ENCODE measurements around the gene CDH12. TPM values are rescaled to one million over a fixed set of nuclear protein-coding genes. Genes with fewer than 3 reads are reported as not detected.
"Not testable (repeated sequence)": the region's sequence is repeated elsewhere in the genome, so short reads cannot be mapped to it uniquely, and the experiment has no call there.

The CDH12 gene
- total RNA-seq, 2 donors from 2014 or later: not detected

- Mint-ChIP-seq H3K27ac (no peak overlapping the region), H3K27me3 (no peaks in the 10 kb centered on the region), H3K4me3 (no peak overlapping the region), H3K9me3 (peaks cover 25% of the 10 kb centered on the region), H3K36me3 (ENCODE audit: low read depth) (no peaks in the 10 kb centered on the region), H3K4me1 (no peaks in the 10 kb centered on the region)
- ATAC-seq (replicated peaks): no peak
These were observed 789.4 kb downstream of the CDH12 start for GRCh38 chr5:22063717-22064116.

GRCh38 chr5:22058620-22059019 is 794.5 kb downstream of the CDH12 start:
- Mint-ChIP-seq H3K4me1 (no peaks in the 10 kb centered on the region), H3K4me3 (no peak overlapping the region), H3K27me3 (no peaks in the 10 kb centered on the region), H3K36me3 (ENCODE audit: low read depth) (no peaks in the 10 kb centered on the region), H3K9me3 (peaks cover 7% of the 10 kb centered on the region), H3K27ac (no peak overlapping the region)
- ATAC-seq (replicated peaks): no peak

- H3K27me3 Mint-ChIP-seq: no peaks in the 10 kb centered on the region
- no peaks in the 10 kb centered on the region for H3K36me3 Mint-ChIP-seq (ENCODE audit: low read depth)
- no peak overlapping the region for H3K27ac Mint-ChIP-seq
- H3K9me3 Mint-ChIP-seq: peaks cover 3% of the 10 kb centered on the region
- no peak for ATAC-seq (replicated peaks)
- H3K4me1 Mint-ChIP-seq: no peaks in the 10 kb centered on the region
- no peak overlapping the region for H3K4me3 Mint-ChIP-seq
These were observed 796.1 kb downstream of the CDH12 start for GRCh38 chr5:22057012-22057411.

- peaks cover under 1% of the 10 kb centered on the region for H3K9me3 Mint-ChIP-seq
- no peak overlapping the region for H3K4me3 Mint-ChIP-seq
- H3K4me1 Mint-ChIP-seq: no peaks in the 10 kb centered on the region
- no peak for ATAC-seq (replicated peaks)
- H3K27ac Mint-ChIP-seq: no peak overlapping the region
- H3K36me3 Mint-ChIP-seq (ENCODE audit: low read depth): no peaks in the 10 kb centered on the region
- no peaks in the 10 kb centered on the region for H3K27me3 Mint-ChIP-seq
These were observed 796.5 kb downstream of the CDH12 start for GRCh38 chr5:22056601-22057000.

- H3K36me3 Mint-ChIP-seq (ENCODE audit: low read depth): no peaks in the 10 kb centered on the region
- H3K4me3 Mint-ChIP-seq: no peak overlapping the region
- H3K27me3 Mint-ChIP-seq: no peaks in the 10 kb centered on the region
- peaks cover 4% of the 10 kb centered on the region for H3K9me3 Mint-ChIP-seq
- no peaks in the 10 kb centered on the region for H3K4me1 Mint-ChIP-seq
- no peak for ATAC-seq (replicated peaks)
- H3K27ac Mint-ChIP-seq: no peak overlapping the region
These were observed 799.9 kb downstream of the CDH12 start for GRCh38 chr5:22053195-22053594.

GRCh38 chr5:22051881-22052280 is 801.3 kb downstream of the CDH12 start:
- Mint-ChIP-seq H3K27me3 (no peaks in the 10 kb centered on the region), H3K9me3 (peaks cover 13% of the 10 kb centered on the region), H3K4me3 (no peak overlapping the region), H3K36me3 (ENCODE audit: low read depth) (no peaks in the 10 kb centered on the region), H3K4me1 (no peaks in the 10 kb centered on the region), H3K27ac (no peak overlapping the region)
- ATAC-seq (replicated peaks): no peak

- peaks cover 13% of the 10 kb centered on the region for H3K9me3 Mint-ChIP-seq
- no peak for ATAC-seq (replicated peaks)
- no peak overlapping the region for H3K27ac Mint-ChIP-seq
- H3K4me1 Mint-ChIP-seq: no peaks in the 10 kb centered on the region
- H3K27me3 Mint-ChIP-seq: no peaks in the 10 kb centered on the region
- no peak overlapping the region for H3K4me3 Mint-ChIP-seq
- H3K36me3 Mint-ChIP-seq (ENCODE audit: low read depth): no peaks in the 10 kb centered on the region
These were observed 802.2 kb downstream of the CDH12 start for GRCh38 chr5:22050931-22051330.

- no peaks in the 10 kb centered on the region for H3K36me3 Mint-ChIP-seq (ENCODE audit: low read depth)
- no peak overlapping the region for H3K27ac Mint-ChIP-seq
- H3K4me3 Mint-ChIP-seq: no peak overlapping the region
- no peak for ATAC-seq (replicated peaks)
- H3K9me3 Mint-ChIP-seq: peaks cover 25% of the 10 kb centered on the region
- H3K4me1 Mint-ChIP-seq: no peaks in the 10 kb centered on the region
- H3K27me3 Mint-ChIP-seq: no peaks in the 10 kb centered on the region
These were observed 808.9 kb downstream of the CDH12 start for GRCh38 chr5:22044229-22044628.

GRCh38 chr5:22036061-22036460 is 817.1 kb downstream of the CDH12 start:
- H3K4me3 Mint-ChIP-seq: no peak overlapping the region
- no peaks in the 10 kb centered on the region for H3K36me3 Mint-ChIP-seq (ENCODE audit: low read depth)
- no peak overlapping the region for H3K27ac Mint-ChIP-seq
- H3K4me1 Mint-ChIP-seq: no peaks in the 10 kb centered on the region
- no peaks in the 10 kb centered on the region for H3K27me3 Mint-ChIP-seq
- ATAC-seq (replicated peaks): no peak
- peaks cover 25% of the 10 kb centered on the region for H3K9me3 Mint-ChIP-seq

GRCh38 chr5:22033066-22033465 is 820.1 kb downstream of the CDH12 start:
- no peak for ATAC-seq (replicated peaks)
- Mint-ChIP-seq H3K27me3 (no peaks in the 10 kb centered on the region), H3K9me3 (peaks cover 8% of the 10 kb centered on the region), H3K4me3 (no peak overlapping the region), H3K27ac (no peak overlapping the region), H3K36me3 (ENCODE audit: low read depth) (no peaks in the 10 kb centered on the region), H3K4me1 (no peaks in the 10 kb centered on the region)

GRCh38 chr5:22023784-22024183 is 829.4 kb downstream of the CDH12 start:
- H3K4me1 Mint-ChIP-seq: no peaks in the 10 kb centered on the region
- no peak for ATAC-seq (replicated peaks)
- H3K27me3 Mint-ChIP-seq: no peaks in the 10 kb centered on the region
- no peak overlapping the region for H3K4me3 Mint-ChIP-seq
- no peak overlapping the region for H3K27ac Mint-ChIP-seq
- no peaks in the 10 kb centered on the region for H3K36me3 Mint-ChIP-seq (ENCODE audit: low read depth)
- H3K9me3 Mint-ChIP-seq: peaks cover 13% of the 10 kb centered on the region

- not testable (repeated sequence) for ATAC-seq (replicated peaks); H3K4me1 Mint-ChIP-seq; H3K27me3 Mint-ChIP-seq
These were observed 840.3 kb downstream of the CDH12 start for GRCh38 chr5:22012893-22013292.

GRCh38 chr5:22010808-22011207 is 842.3 kb downstream of the CDH12 start:
- ATAC-seq (replicated peaks); H3K36me3 Mint-ChIP-seq (ENCODE audit: low read depth): not testable (repeated sequence)

More at GRCh38 chr5:22012893-22013292, 840.3 kb downstream of the CDH12 start:
- H3K9me3 Mint-ChIP-seq: peaks cover 11% of the 10 kb centered on the region
- not testable (repeated sequence) for H3K4me3 Mint-ChIP-seq; H3K27ac Mint-ChIP-seq; H3K36me3 Mint-ChIP-seq (ENCODE audit: low read depth)

GRCh38 chr5:22001097-22001496 is 852.0 kb downstream of the CDH12 start:
- H3K27me3 Mint-ChIP-seq; H3K4me1 Mint-ChIP-seq; ATAC-seq (replicated peaks); H3K27ac Mint-ChIP-seq; H3K4me3 Mint-ChIP-seq; H3K9me3 Mint-ChIP-seq; H3K36me3 Mint-ChIP-seq (ENCODE audit: low read depth): not testable (repeated sequence)

More at GRCh38 chr5:22010808-22011207, 842.3 kb downstream of the CDH12 start:
- H3K27me3 Mint-ChIP-seq, H3K4me1 Mint-ChIP-seq, H3K27ac Mint-ChIP-seq, H3K9me3 Mint-ChIP-seq, H3K4me3 Mint-ChIP-seq: not testable (repeated sequence)

- H3K4me1 Mint-ChIP-seq; H3K27me3 Mint-ChIP-seq; H3K9me3 Mint-ChIP-seq; H3K36me3 Mint-ChIP-seq (ENCODE audit: low read depth); H3K4me3 Mint-ChIP-seq; ATAC-seq (replicated peaks); H3K27ac Mint-ChIP-seq: not testable (repeated sequence)
These were observed 867.3 kb downstream of the CDH12 start for GRCh38 chr5:21985799-21986198.

- H3K4me3 Mint-ChIP-seq; ATAC-seq (replicated peaks); H3K36me3 Mint-ChIP-seq (ENCODE audit: low read depth); H3K9me3 Mint-ChIP-seq; H3K4me1 Mint-ChIP-seq; H3K27ac Mint-ChIP-seq; H3K27me3 Mint-ChIP-seq: not testable (repeated sequence)
These were observed 901.6 kb downstream of the CDH12 start for GRCh38 chr5:21951571-21951970.

Data from activated T-helper 17 cell treated with anti-CD3 and anti-CD28 coated beads, Interleukin-2, amount 50 U/mL, for 72 hours (primary cell).